H1 (cell line): ENCODE data around the gene TNS1. TPM values are rescaled to one million over a fixed set of nuclear protein-coding genes. Genes with fewer than 3 reads are reported as not detected.

Source experiments
- CTCF ChIA-PET: fragments of 300-600 bp; sonication (Branson Sonifier 250); formaldehyde crosslinking; loops from one replicate; lab custom pipeline; 2021; ENCODE audit not compliant: partially characterized antibody; lab: Charles Lee
- POLR2A ChIA-PET: fragments of 300-600 bp; sonication (Branson Sonifier 250); formaldehyde crosslinking; loops from one replicate; lab custom pipeline; 2021; ENCODE audit warnings: inconsistent platforms; ENCODE audit not compliant: partially characterized antibody; lab: Charles Lee
- DNase-seq, 2 experiments: peaks; one replicate each; pipeline versions ENCODE4 v3.0.0 to v3.0.0-alpha.2; 2010 to 2022; ENCODE audit warnings: low spot score in 2 of 2, low read depth in 1 of 2, mixed read lengths in 1 of 2
- FAIRE-seq: peaks from 2 replicates; lab custom pipeline; 2011; peaks lifted over from hg19 to GRCh38; lab: Jason Lieb, UNC
- H2AFZ ChIP-seq: 2 replicates; pipeline ENCODE4 v1.8.1; 2012; ENCODE audit warnings: low read length, inconsistent platforms
- H2AK5ac ChIP-seq: 2 replicates; pipeline ENCODE4 v1.6.1; 2013; ENCODE audit warnings: low read depth, low read length
- H2BK120ac ChIP-seq: replicated peaks from 2 replicates; pipeline ENCODE3; 2013; ENCODE audit warnings: low read depth, low read length, inconsistent platforms
- H2BK12ac ChIP-seq: 2 replicates; pipeline ENCODE4 v1.6.1; 2013; ENCODE audit warnings: low read depth, low read length
- H2BK15ac ChIP-seq: 2 replicates; pipeline ENCODE4 v1.6.1; 2013; ENCODE audit warnings: low read length
- H2BK20ac ChIP-seq: 2 replicates; pipeline ENCODE4 v1.6.1; 2013; ENCODE audit warnings: low read length
- H2BK5ac ChIP-seq: 2 replicates; pipeline ENCODE4 v1.6.1; 2013; ENCODE audit warnings: low read depth, low read length
- H3K14ac ChIP-seq: 2 replicates; pipeline ENCODE4 v1.6.1; 2013; ENCODE audit warnings: inconsistent platforms; ENCODE audit not compliant: insufficient read length
- H3K18ac ChIP-seq: 2 replicates; pipeline ENCODE4 v1.6.1; 2013; ENCODE audit warnings: low read length; ENCODE audit errors: extremely low read depth
- H3K23ac ChIP-seq: 2 replicates; pipeline ENCODE4 v1.6.1; 2013; ENCODE audit warnings: inconsistent platforms; ENCODE audit not compliant: insufficient read length
- H3K23me2 ChIP-seq: 2 replicates; pipeline ENCODE4 v1.6.1; 2013; ENCODE audit warnings: low read depth, low read length
- H3K27ac ChIP-seq: 2 replicates; pipeline ENCODE4 v1.6.1; 2011; ENCODE audit warnings: low read depth, low read length, inconsistent platforms
- H3K27me3 ChIP-seq, 4 experiments: replicated peaks in 1 of 4; 1 replicate in 1 of 4; 2 replicates in 3 of 4; pipeline versions ENCODE4 v1.6.1 to v1.8.1; 2011 to 2013; ENCODE audit warnings: low read length in 3 of 4, mild to moderate bottlenecking in 3 of 4, inconsistent platforms in 2 of 4, mixed read lengths in 2 of 4, moderate library complexity in 1 of 4; ENCODE audit not compliant: control insufficient read depth in 3 of 4, insufficient read depth in 3 of 4; ENCODE audit errors: extremely low read depth in 1 of 4
- H3K36me3 ChIP-seq, 4 experiments: 2 replicates each; pipeline versions ENCODE4 v1.6.1 to v1.8.1; 2011 to 2013; ENCODE audit warnings: mild to moderate bottlenecking in 4 of 4, low read length in 3 of 4, moderate library complexity in 2 of 4, control low read depth in 1 of 4, inconsistent platforms in 1 of 4; ENCODE audit not compliant: insufficient read depth in 4 of 4, control insufficient read depth in 2 of 4
- H3K4ac ChIP-seq: replicated peaks from 2 replicates; pipeline ENCODE3; 2013; ENCODE audit warnings: low read length, low read depth, mixed read lengths, inconsistent platforms; ENCODE audit not compliant: insufficient read length
- H3K4me1 ChIP-seq, 4 experiments: replicated peaks in 1 of 4; 1 replicate in 1 of 4; 2 replicates in 3 of 4; pipeline versions ENCODE4 v1.6.1 to v1.8.1; 2011 to 2013; ENCODE audit warnings: low read length in 3 of 4, inconsistent platforms in 2 of 4, mixed read lengths in 1 of 4; ENCODE audit not compliant: insufficient read depth in 4 of 4, control insufficient read depth in 3 of 4
- H3K4me2 ChIP-seq, 2 experiments: 2 replicates each; pipeline versions ENCODE4 v1.6.1 to v1.8.1; 2011 to 2013; ENCODE audit warnings: low read depth in 2 of 2, low read length in 2 of 2, control low read depth in 1 of 2, inconsistent platforms in 1 of 2, mild to moderate bottlenecking in 1 of 2; ENCODE audit not compliant: insufficient read depth in 1 of 2
- H3K4me3 ChIP-seq, 4 experiments: fragments of 200-600, 300-600 bp in 1 of 4; sonication (generic), shearing (Covaris generic), sonication (Bioruptor Twin) in 1 of 4; 2 replicates each; pipeline versions ENCODE4 v1.5.1 to v1.8.1; 2011 to 2016; ENCODE audit warnings: low read length in 4 of 4, low read depth in 3 of 4, control low read depth in 2 of 4, inconsistent platforms in 2 of 4, mild to moderate bottlenecking in 2 of 4, mixed read lengths in 1 of 4, moderate library complexity in 1 of 4; ENCODE audit not compliant: insufficient read depth in 2 of 4; ENCODE audit errors: extremely low read depth in 1 of 4
- H3K56ac ChIP-seq: replicated peaks from 2 replicates; pipeline ENCODE3; 2013; ENCODE audit warnings: low read depth, mild to moderate bottlenecking, mixed read lengths, low read length, inconsistent platforms; ENCODE audit not compliant: insufficient read length
- H3K79me1 ChIP-seq: 2 replicates; pipeline ENCODE4 v1.6.1; 2013; ENCODE audit warnings: low read depth, low read length, control low read depth
- H3K79me2 ChIP-seq, 2 experiments: 2 replicates each; pipeline versions ENCODE4 v1.6.1 to v1.8.1; 2012 to 2013; ENCODE audit warnings: low read length in 2 of 2, mild to moderate bottlenecking in 2 of 2, inconsistent platforms in 1 of 2; ENCODE audit not compliant: insufficient read depth in 2 of 2, control insufficient read depth in 1 of 2
- H3K9ac ChIP-seq, 4 experiments: replicated peaks in 1 of 4; 1 replicate in 1 of 4; 2 replicates in 3 of 4; pipeline versions ENCODE4 v1.6.1 to v1.8.1; 2011 to 2013; ENCODE audit warnings: low read depth in 3 of 4, low read length in 3 of 4, control low read depth in 2 of 4, mild to moderate bottlenecking in 2 of 4, moderate library complexity in 2 of 4, inconsistent platforms in 1 of 4; ENCODE audit errors: extremely low read depth in 1 of 4
- H3K9me3 ChIP-seq, 2 experiments: 2 replicates each; pipeline versions ENCODE4 v1.6.1 to v1.8.1; 2012 to 2013; ENCODE audit warnings: mild to moderate bottlenecking in 2 of 2, moderate library complexity in 2 of 2, control low read depth in 1 of 2, inconsistent platforms in 1 of 2, low read depth in 1 of 2, low read length in 1 of 2, mixed read lengths in 1 of 2; ENCODE audit not compliant: insufficient read depth in 2 of 2
- H4K20me1 ChIP-seq, 2 experiments: replicated peaks in 1 of 2; 2 replicates each; pipeline versions ENCODE3 to v1.8.1; 2011 to 2013; ENCODE audit warnings: inconsistent platforms in 2 of 2, low read length in 2 of 2, mild to moderate bottlenecking in 1 of 2; ENCODE audit not compliant: insufficient read depth in 2 of 2, control insufficient read depth in 1 of 2
- H4K5ac ChIP-seq: 2 replicates; pipeline ENCODE4 v1.6.1; 2013; ENCODE audit warnings: low read length, low read depth, mixed read lengths, inconsistent platforms; ENCODE audit not compliant: insufficient read length
- H4K8ac ChIP-seq: 2 replicates; pipeline ENCODE4 v1.8.0; 2013; ENCODE audit warnings: mild to moderate bottlenecking, moderate library complexity, low read length, inconsistent platforms; ENCODE audit not compliant: insufficient read depth; ENCODE audit errors: extremely low read depth
- H4K91ac ChIP-seq: replicated peaks from 2 replicates; pipeline ENCODE3; 2013; ENCODE audit warnings: low read length, mixed read lengths, inconsistent platforms; ENCODE audit not compliant: insufficient read length
- BRCA1 ChIP-seq: IDR thresholded peaks from 2 replicates; pipeline ENCODE4 v1.6.1; 2012; ENCODE audit warnings: low read depth, low read length, improper control_type of control experiment
- EGR1 ChIP-seq: IDR thresholded peaks from 2 replicates; pipeline ENCODE4 v1.6.1; 2011; ENCODE audit warnings: low read depth, low read length, borderline replicate concordance
- JUN ChIP-seq: IDR thresholded peaks from 2 replicates; pipeline ENCODE4 v1.6.1; 2011; ENCODE audit warnings: low read depth, mild to moderate bottlenecking, improper control_type of control experiment, low read length
- RAD21 ChIP-seq, 2 experiments: IDR thresholded peaks in 1 of 2; conservative IDR thresholded peaks in 1 of 2; 2 replicates each; pipeline ENCODE4 v1.6.1; 2011; ENCODE audit warnings: low read depth in 2 of 2, low read length in 2 of 2, improper control_type of control experiment in 1 of 2, inconsistent platforms in 1 of 2, mild to moderate bottlenecking in 1 of 2, moderate library complexity in 1 of 2
- SAP30 ChIP-seq: fragments of 300-600 bp; sonication (generic); IDR thresholded peaks from 2 replicates; pipeline ENCODE4 v1.7.1; 2012; ENCODE audit warnings: low read length, moderate library complexity, mild to moderate bottlenecking, inconsistent platforms; ENCODE audit not compliant: insufficient read depth, insufficient replicate concordance
- SRF ChIP-seq: IDR thresholded peaks from 2 replicates; pipeline ENCODE4 v1.6.1; 2011; ENCODE audit warnings: mild to moderate bottlenecking, low read depth, low read length, moderate library complexity
- WGBS, 2 experiments: shearing (Covaris generic) in 1 of 2; methylation state at CpG; one replicate each; pipeline versions ENCODE4 v1.1.6 to v1.1.7; 2013 to 2015; ENCODE audit warnings: low lambda C conversion rate in 2 of 2, mixed read lengths in 2 of 2, inconsistent platforms in 1 of 2, low coverage in 1 of 2, missing lambda C conversion rate in 1 of 2; ENCODE audit not compliant: insufficient replicate concordance in 2 of 2, insufficient coverage in 1 of 2, insufficient read length in 1 of 2; ENCODE audit errors: extremely low coverage in 1 of 2, missing lambda C conversion rate in 1 of 2; 5-methylcytosine and 5-hydroxymethylcytosine counted together
- polyA plus RNA-seq, 7 experiments: library from polyadenylated mRNA; depleted of rRNA in 3 of 7; stranded (reverse) in 5 of 7; unstranded in 2 of 7; fragments of >200 nt in 5 of 7; fragments of 200-250 nt in 2 of 7; gene quantifications; 1 replicate in 5 of 7; 2 replicates in 1 of 7; 4 replicates in 1 of 7; pipeline versions ENCODE4 v1.2.1 to v1.2.3, GENCODE V29; 2011 to 2013; ENCODE audit warnings: missing spikeins in 2 of 7, mixed read lengths in 2 of 7
- total RNA-seq: library from RNA; stranded (reverse); fragmentation: NEBNext Ultra II Directional; extraction: Animal tissue kit (Norgen Biotek cat#: 25700); gene quantifications from 2 replicates; pipeline ENCODE4 v1.2.1, GENCODE V29; 2021

TNS1 gene
- total and polyA plus RNA-seq, 2 of the 8 experiments (the other 6 are each of a cell fraction or from before 2014, with no cell fraction given): 1.5 to 5.1 TPM

DNA sequence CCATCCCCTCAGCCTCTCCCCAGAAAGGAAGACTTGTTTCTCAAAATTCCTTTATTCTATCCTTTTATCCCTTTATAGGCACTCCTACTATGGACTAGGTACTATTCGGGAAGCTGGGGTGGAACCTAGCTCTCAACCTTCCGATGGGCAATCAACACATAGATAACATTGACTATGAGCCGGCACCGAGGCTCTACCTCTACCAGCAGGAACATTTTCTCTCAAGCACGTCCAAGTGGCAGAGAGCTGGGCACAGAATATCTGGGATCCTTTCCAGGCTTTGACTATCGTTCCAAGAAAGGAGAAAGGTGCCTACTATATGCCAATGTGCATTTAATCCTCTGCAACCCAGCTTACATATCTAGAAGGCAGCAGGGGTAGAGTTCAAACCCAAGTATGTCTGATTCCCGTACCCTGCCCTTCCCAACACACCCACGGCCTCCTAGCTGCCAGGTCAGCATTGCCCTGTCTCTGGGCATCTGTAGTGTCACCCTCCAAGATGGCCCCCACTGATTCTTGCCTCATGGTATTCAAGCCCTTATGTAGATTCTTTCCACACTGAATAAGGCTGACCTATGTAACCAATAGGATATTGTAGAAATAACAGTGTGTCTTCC lies 28.3 kb downstream of the TNS1 start:
- FAIRE-seq: no peak

More for the DNA sequence above, 28.3 kb downstream of the TNS1 start:
- Histone ChIP-seq H2BK20ac (no peak overlapping the region), H2AFZ (no peak overlapping the region), H3K27ac (no peak overlapping the region), H4K20me1 (peaks cover 0 to 3% of the 10 kb centered on the region in 2 experiments), H3K23ac (no peak overlapping the region), H3K9me3 (no peaks in the 10 kb centered on the region), H3K4ac (no peak overlapping the region), H2BK12ac (no peak overlapping the region), H4K8ac (no peak overlapping the region), H3K23me2 (peaks cover 6% of the 10 kb centered on the region; the same call in 1 of the 2 replicates), H3K79me2 (no peaks in the 10 kb centered on the region), H4K91ac (no peak overlapping the region), H3K4me1 (peaks cover 1 to 9% (median 6%) of the 10 kb centered on the region in 4 experiments), H3K56ac (no peak overlapping the region), H3K18ac (no peak overlapping the region), H3K79me1 (no peaks in the 10 kb centered on the region), H3K4me3 (no peak overlapping the region), H2BK120ac (no peak overlapping the region), H3K4me2 (no peak overlapping the region), H4K5ac (no peak overlapping the region), H2BK15ac (no peak overlapping the region)
- WGBS, 2 experiments: 90% methylated on average over 8 of the region's 8 CpGs; no CpG with 5 or more reads in 1 of the 2 experiments
- DNase-seq: no peak
- POLR2A ChIA-PET: no interaction called here
- TF ChIP-seq JUN (no peak), BRCA1 (no peak), SRF (no peak), SAP30 (no peak), RAD21 (IDR thresholded peaks at IDR 0.05 in 1 of 2, conservative IDR thresholded peaks at IDR 0.05 in 1 of 2; ENCODE audit: low read depth in 2 of 2, low read length in 2 of 2) (no peak), EGR1 (no peak)
- TF ChIP-seq, all 59 proteins: peak for 0
- Histone ChIP-seq H2AK5ac (no peak overlapping the region), H2BK5ac (no peak overlapping the region), H3K14ac (no peak overlapping the region), H3K27me3 (peaks cover 0 to 26% (median 17%) of the 10 kb centered on the region in 4 experiments; a peak in 6 of 7 replicates), H3K9ac (no peak overlapping the region), H3K36me3 (no peaks in the 10 kb centered on the region)
- CTCF ChIA-PET: interaction anchor here (0.7 to 3.5 kb wide), 12 partner anchors 11 to 189 kb away, joined by 3 to 10 read pairs (median 4); no protein-coding TSS in a partner anchor
